Measurements from ENCODE around the gene FGG.
A peak's percentile ranks its signal among the peaks of the same experiment; 100 is the strongest.

FGG gene

DNA sequence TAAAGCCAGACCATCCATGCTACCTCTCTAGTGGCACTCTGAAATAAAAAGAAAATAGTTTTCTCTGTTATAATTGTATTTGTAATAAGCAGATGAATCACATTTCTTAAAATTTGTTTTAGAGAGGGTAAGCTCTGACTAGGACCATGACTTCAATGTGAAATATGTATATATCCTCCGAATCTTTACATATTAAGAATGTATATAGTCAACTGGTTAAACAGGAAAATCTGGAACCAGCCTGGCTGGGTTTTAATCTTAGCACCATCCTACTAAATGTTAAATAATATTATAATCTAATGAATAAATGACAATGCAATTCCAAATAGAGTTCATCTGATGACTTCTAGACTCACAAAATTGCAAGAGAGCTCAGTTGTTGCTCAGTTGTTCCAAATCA is 48.1 kb downstream of the FGG start:
- no peak overlapping the region for H3K4me3 ChIP-seq (ENCODE audit: low read depth, low read length)
- DNase-seq (ENCODE audit: low read depth) = no peak
- TF ChIP-seq, protein P1, sequence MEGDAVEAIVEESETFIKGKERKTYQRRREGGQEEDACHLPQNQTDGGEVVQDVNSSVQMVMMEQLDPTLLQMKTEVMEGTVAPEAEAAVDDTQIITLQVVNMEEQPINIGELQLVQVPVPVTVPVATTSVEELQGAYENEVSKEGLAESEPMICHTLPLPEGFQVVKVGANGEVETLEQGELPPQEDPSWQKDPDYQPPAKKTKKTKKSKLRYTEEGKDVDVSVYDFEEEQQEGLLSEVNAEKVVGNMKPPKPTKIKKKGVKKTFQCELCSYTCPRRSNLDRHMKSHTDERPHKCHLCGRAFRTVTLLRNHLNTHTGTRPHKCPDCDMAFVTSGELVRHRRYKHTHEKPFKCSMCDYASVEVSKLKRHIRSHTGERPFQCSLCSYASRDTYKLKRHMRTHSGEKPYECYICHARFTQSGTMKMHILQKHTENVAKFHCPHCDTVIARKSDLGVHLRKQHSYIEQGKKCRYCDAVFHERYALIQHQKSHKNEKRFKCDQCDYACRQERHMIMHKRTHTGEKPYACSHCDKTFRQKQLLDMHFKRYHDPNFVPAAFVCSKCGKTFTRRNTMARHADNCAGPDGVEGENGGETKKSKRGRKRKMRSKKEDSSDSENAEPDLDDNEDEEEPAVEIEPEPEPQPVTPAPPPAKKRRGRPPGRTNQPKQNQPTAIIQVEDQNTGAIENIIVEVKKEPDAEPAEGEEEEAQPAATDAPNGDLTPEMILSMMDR (IDR thresholded peaks at IDR 0.05; ENCODE audit: insufficient read depth, low read depth, low read length, missing control alignments) = no peak

DNA sequence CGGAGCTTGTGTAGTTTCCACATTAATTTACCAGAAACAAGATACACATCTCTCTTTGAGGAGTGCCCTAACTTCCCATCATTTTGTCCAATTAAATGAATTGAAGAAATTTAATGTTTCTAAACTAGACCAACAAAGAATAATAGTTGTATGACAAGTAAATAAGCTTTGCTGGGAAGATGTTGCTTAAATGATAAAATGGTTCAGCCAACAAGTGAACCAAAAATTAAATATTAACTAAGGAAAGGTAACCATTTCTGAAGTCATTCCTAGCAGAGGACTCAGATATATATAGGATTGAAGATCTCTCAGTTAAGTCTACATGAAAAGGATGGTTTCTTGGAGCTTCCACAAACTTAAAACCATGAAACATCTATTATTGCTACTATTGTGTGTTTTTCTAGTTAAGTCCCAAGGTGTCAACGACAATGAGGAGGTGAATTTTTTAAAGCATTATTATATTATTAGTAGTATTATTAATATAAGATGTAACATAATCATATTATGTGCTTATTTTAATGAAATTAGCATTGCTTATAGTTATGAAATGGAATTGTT is 49.7 kb downstream of the FGG start, which contains the start of gene FGB:
Gene FGB, plus strand, starts transcription at position 315 of the 558 bp plus-strand sequence. Its CDS starts 8 bp downstream, at position 323.
- H3K4me3 ChIP-seq (ENCODE audit: low read depth, low read length) = no peak within 1 kb of the TSS
- no peak for DNase-seq (ENCODE audit: low read depth)
- TF ChIP-seq, protein P1 (IDR thresholded peaks at IDR 0.05; ENCODE audit: insufficient read depth, low read depth, low read length, missing control alignments) = no peak

DNA sequence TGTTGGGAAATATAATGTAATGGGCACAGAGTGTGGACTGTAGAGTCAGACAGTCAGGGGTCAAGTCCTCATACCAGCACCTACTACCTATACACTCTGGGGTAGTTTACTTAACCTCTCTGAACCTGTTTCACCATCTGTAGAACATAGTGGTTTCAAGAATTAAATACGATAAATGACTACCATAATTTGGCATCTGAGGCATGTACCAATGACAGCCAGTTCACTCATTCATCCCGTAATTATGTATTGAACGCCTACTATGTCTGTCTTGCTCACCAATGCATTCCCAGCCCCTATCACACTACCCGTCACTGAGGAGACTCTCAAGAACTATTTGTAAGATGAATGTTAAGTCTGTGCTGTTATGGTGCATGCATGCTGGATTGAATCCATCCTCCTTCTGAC is 51.6 kb downstream of the FGG start:
- no peak overlapping the region for H3K4me3 ChIP-seq (ENCODE audit: low read depth, low read length)
- no peak for DNase-seq (ENCODE audit: low read depth)
- TF ChIP-seq, protein P1 (IDR thresholded peaks at IDR 0.05; ENCODE audit: insufficient read depth, low read depth, low read length, missing control alignments) = no peak

DNA sequence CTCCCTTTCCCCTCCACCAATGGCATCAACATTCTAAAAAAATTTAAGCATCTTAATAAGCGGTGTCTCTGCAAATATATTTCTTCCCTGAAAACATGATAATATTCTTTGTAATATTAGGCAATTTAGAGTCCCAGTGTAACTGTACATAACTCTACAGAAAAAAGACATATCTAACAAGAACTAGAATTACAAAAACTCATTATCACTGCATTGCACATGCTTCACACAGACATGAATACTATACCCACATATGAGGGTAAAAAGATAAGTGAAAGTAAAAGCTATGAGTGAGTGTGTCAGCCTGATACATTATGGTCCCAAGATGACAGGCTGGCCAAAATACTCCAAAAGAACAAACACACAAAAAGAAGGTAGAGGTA is 52.0 kb downstream of the FGG start:
- TF ChIP-seq, protein P1 (IDR thresholded peaks at IDR 0.05; ENCODE audit: insufficient read depth, low read depth, low read length, missing control alignments) = no peak
- DNase-seq (ENCODE audit: low read depth) = no peak

DNA sequence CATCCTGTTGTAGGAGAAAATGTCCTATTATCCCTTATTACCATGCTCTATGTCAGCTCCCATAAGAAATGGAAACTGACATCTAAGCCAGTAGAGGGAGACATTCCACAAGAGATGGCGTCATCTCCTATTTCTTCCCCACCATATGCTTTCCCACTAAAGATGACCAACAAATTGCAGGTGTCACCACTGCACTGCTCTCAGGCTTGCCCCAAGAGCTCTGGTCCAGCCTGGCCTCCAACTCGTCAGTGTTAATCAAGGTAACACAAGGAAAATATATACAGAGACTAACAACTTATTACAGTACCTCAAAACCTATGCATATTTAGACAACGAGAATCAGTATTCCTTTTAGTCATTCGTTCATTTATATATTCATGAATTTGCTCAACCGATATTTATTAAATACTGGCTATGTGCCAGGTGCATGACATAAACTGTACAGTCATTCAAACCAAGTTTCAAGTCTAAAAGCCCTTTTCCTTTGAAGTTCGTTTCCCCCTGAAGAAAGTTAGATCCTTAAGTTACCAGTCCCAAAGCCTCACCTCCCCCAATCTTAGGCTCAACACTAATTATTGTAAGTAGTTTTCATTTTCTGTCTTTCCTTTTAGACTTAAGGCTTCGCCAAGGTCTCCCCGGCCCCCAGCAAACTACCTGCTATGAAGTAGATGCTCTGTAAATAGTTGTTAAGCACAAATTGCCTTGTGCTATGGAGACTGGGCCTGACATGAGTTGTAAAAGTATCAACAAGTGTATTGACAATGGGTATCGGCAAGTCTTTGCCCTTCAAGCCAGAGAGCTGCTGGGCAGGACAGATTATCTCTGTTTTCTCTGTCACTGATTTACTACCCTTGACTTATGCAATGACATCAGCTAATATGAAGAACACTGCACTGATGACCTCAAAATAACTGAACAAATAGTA is 52.7 kb downstream of the FGG start:
- DNase-seq (ENCODE audit: low read depth) = peak; percentile 64
- TF ChIP-seq, protein P1 (IDR thresholded peaks at IDR 0.05; ENCODE audit: insufficient read depth, low read depth, low read length, missing control alignments) = peak; percentile 40
- H3K4me3 ChIP-seq (ENCODE audit: low read depth, low read length) = no peak overlapping the region

More for the DNA sequence above, 52.0 kb downstream of the FGG start:
- no peak overlapping the region for H3K4me3 ChIP-seq (ENCODE audit: low read depth, low read length)

DNA sequence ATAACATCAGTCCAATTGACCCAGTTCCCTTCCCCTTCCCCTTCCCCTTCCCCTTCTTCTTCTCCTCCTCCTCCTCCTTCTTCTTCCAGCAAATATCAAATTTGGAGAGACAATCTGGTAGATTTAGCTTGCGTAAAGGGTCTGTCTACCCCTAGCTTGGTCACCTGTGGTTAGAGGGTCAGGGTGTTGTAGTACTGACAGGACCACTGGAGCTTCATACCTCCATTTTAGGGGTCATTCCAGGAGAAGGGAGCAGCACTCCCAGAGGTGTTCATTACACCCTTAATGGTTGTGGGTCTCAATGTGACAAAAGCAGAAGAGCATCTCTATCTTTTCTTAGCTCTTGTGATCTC is 53.3 kb downstream of the FGG start:
- DNase-seq (ENCODE audit: low read depth) = no peak
- TF ChIP-seq, protein P1 (IDR thresholded peaks at IDR 0.05; ENCODE audit: insufficient read depth, low read depth, low read length, missing control alignments) = no peak

More for the DNA sequence above, 53.3 kb downstream of the FGG start:
- no peak overlapping the region for H3K4me3 ChIP-seq (ENCODE audit: low read depth, low read length)

Measured in GM12865 (cell line).